Activated CD4-positive, alpha-beta T cell treated with anti-CD3 and anti-CD28 coated beads, Interleukin-2, amount 50 U/mL, for 4 hours (primary cell): ENCODE data around the gene DPCD.

ENCODE experiments used
- DNase-seq, 2 experiments: peaks; one replicate each; pipeline ENCODE4 v3.0.0-alpha.2; 2020

The DPCD gene

GRCh38 chr10:101587725-101588653, at the start of gene DPCD, which contains the start of gene POLL:
Gene DPCD (plus strand): TSS chr10:101588321. CDS start chr10:101588337, 16 bp downstream.
Gene POLL (minus strand): TSS chr10:101588257. CDS start chr10:101587360, 897 bp downstream.
- peak; percentile 87 for DNase-seq

GRCh38 chr10:101538446-101538845, 49.7 kb upstream of the DPCD start:
- no peak for DNase-seq

GRCh38 chr10:101545898-101546297, 42.2 kb upstream of the DPCD start:
- no peak for DNase-seq

- DNase-seq, result no peak
Measured at GRCh38 chr10:101550965-101551364, 37.2 kb upstream of the DPCD start.

GRCh38 chr10:101552442-101552841, 35.7 kb upstream of the DPCD start:
- no peak for DNase-seq

GRCh38 chr10:101557541-101557940, 30.6 kb upstream of the DPCD start:
- no peak for DNase-seq

GRCh38 chr10:101558204-101558603, 29.9 kb upstream of the DPCD start:
- DNase-seq, result no peak

GRCh38 chr10:101558671-101559595, 29.2 kb upstream of the DPCD start:
- DNase-seq, result no peak

- no peak for DNase-seq
Measured at GRCh38 chr10:101559596-101560297, 28.4 kb upstream of the DPCD start.

- DNase-seq, result no peak
Measured at GRCh38 chr10:101560298-101561067, 27.6 kb upstream of the DPCD start.

GRCh38 chr10:101561068-101561915, 26.8 kb upstream of the DPCD start:
- no peak for DNase-seq

- DNase-seq, result no peak
Measured at GRCh38 chr10:101562231-101562630, 25.9 kb upstream of the DPCD start.

GRCh38 chr10:101563007-101563406, 25.1 kb upstream of the DPCD start:
- DNase-seq, result no peak

GRCh38 chr10:101563497-101564040, 24.6 kb upstream of the DPCD start:
- no peak for DNase-seq

- DNase-seq, result no peak
Measured at GRCh38 chr10:101564490-101564991, 23.6 kb upstream of the DPCD start.

- DNase-seq, result no peak
Measured at GRCh38 chr10:101565370-101565900, 22.7 kb upstream of the DPCD start.

- DNase-seq, result no peak
Measured at GRCh38 chr10:101565936-101566332, 22.2 kb upstream of the DPCD start.

- no peak for DNase-seq
Measured at GRCh38 chr10:101566333-101567164, 21.6 kb upstream of the DPCD start.
